IMR-90 (cell line): ENCODE results near the gene MFAP4. TPM values are rescaled to one million over a fixed set of nuclear protein-coding genes. Genes with fewer than 3 reads are reported as not detected.

Experiments used
- ATAC-seq: fragments of 200-7000 bp; cut with Tn5 transposase; 2 replicates; pipeline ENCODE4 v1.9.1; 2020; ENCODE audit warnings: low read depth, mild to moderate bottlenecking, moderate library complexity
- BruUV-seq: library from RNA; stranded (reverse); fragments of 400-500 nt; replicated peaks from 2 replicates; lab custom pipeline; 2021; lab: Mats Ljungman, UMichigan
- CTCF ChIA-PET: fragments of 300-600 bp; formaldehyde crosslinking; extraction: SDS; loops from one replicate; lab custom pipeline; 2021; ENCODE audit warnings: antibody characterized with exemption; lab: Yijun Ruan, JAX
- POLR2A ChIA-PET: fragments of 300-600 bp; sonication (Branson Sonifier 250); formaldehyde crosslinking; loops from one replicate; lab custom pipeline; 2022; ENCODE audit warnings: antibody characterized with exemption; ENCODE audit not compliant: unreplicated experiment; lab: Charles Lee
- DNase-seq: peaks from one replicate; pipeline ENCODE4 v3.0.0; 2013
- H2AFZ ChIP-seq: replicated peaks from 2 replicates; pipeline ENCODE3; 2013; ENCODE audit warnings: low read length, mild to moderate bottlenecking; ENCODE audit not compliant: poor library complexity
- H2AK5ac ChIP-seq: 2 replicates; pipeline ENCODE4 v1.6.1; 2013; ENCODE audit warnings: low read depth, low read length, inconsistent platforms
- H2AK9ac ChIP-seq: replicated peaks from 2 replicates; pipeline ENCODE3; 2013; ENCODE audit warnings: mild to moderate bottlenecking, low read depth, low read length, moderate library complexity; ENCODE audit not compliant: poor library complexity
- H2BK120ac ChIP-seq: 2 replicates; pipeline ENCODE4 v1.6.1; 2013; ENCODE audit warnings: low read depth, low read length, inconsistent platforms
- H2BK15ac ChIP-seq: 3 replicates; pipeline ENCODE4 v1.6.1; 2013; ENCODE audit warnings: low read depth, low read length, inconsistent platforms
- H2BK20ac ChIP-seq: 2 replicates; pipeline ENCODE4 v1.6.1; 2013; ENCODE audit warnings: low read depth, mild to moderate bottlenecking, inconsistent platforms, low read length, moderate library complexity
- H2BK5ac ChIP-seq: 2 replicates; pipeline ENCODE4 v1.6.1; 2013; ENCODE audit warnings: mild to moderate bottlenecking, low read depth, low read length, inconsistent platforms; ENCODE audit not compliant: poor library complexity, severe bottlenecking
- H3K14ac ChIP-seq: replicated peaks from 2 replicates; pipeline ENCODE4 v1.6.1; 2013; ENCODE audit warnings: low read depth, low read length, inconsistent platforms
- H3K18ac ChIP-seq: 2 replicates; pipeline ENCODE4 v1.6.1; 2013; ENCODE audit warnings: low read depth, low read length, control low read depth
- H3K23ac ChIP-seq: 2 replicates; pipeline ENCODE4 v1.6.1; 2013; ENCODE audit warnings: low read depth, low read length, inconsistent platforms
- H3K27ac ChIP-seq: 2 replicates; pipeline ENCODE4 v1.5.1; 2013; ENCODE audit warnings: mild to moderate bottlenecking, control low read depth, low read length; ENCODE audit not compliant: insufficient read depth
- H3K27me3 ChIP-seq: 2 replicates; pipeline ENCODE4 v1.6.1; 2013; ENCODE audit warnings: low read length; ENCODE audit not compliant: control insufficient read depth, insufficient read depth
- H3K36me3 ChIP-seq: 2 replicates; pipeline ENCODE4 v1.6.1; 2013; ENCODE audit warnings: low read length, mixed read lengths; ENCODE audit not compliant: control insufficient read depth, insufficient read depth
- H3K4ac ChIP-seq: 2 replicates; pipeline ENCODE4 v1.6.1; 2013; ENCODE audit warnings: low read depth, low read length, inconsistent platforms
- H3K4me1 ChIP-seq: 2 replicates; pipeline ENCODE4 v1.6.1; 2013; ENCODE audit warnings: low read length, mixed read lengths; ENCODE audit not compliant: control insufficient read depth, insufficient read depth
- H3K4me2 ChIP-seq: 2 replicates; pipeline ENCODE4 v1.6.1; 2013; ENCODE audit warnings: low read depth, mild to moderate bottlenecking, control low read depth, low read length, moderate library complexity
- H3K4me3 ChIP-seq: 2 replicates; pipeline ENCODE4 v1.5.1; 2013; ENCODE audit warnings: low read depth, mild to moderate bottlenecking, control low read depth, low read length, moderate library complexity; ENCODE audit not compliant: insufficient read depth
- H3K56ac ChIP-seq: 2 replicates; pipeline ENCODE4 v1.6.1; 2013; ENCODE audit warnings: low read length, inconsistent platforms; ENCODE audit not compliant: insufficient read depth; ENCODE audit errors: extremely low read depth
- H3K79me1 ChIP-seq, 2 experiments: 2 replicates each; pipeline ENCODE4 v1.6.1; 2013; ENCODE audit warnings: low read length in 2 of 2, inconsistent platforms in 1 of 2, low read depth in 1 of 2
- H3K9ac ChIP-seq: 2 replicates; pipeline ENCODE4 v1.6.1; 2013; ENCODE audit warnings: low read depth, low read length, control low read depth
- H3K9me1 ChIP-seq: 2 replicates; pipeline ENCODE4 v1.6.1; 2013; ENCODE audit warnings: low read length, inconsistent platforms; ENCODE audit not compliant: insufficient read depth
- H3K9me3 ChIP-seq: 2 replicates; pipeline ENCODE4 v1.6.1; 2013; ENCODE audit warnings: low read length; ENCODE audit not compliant: control insufficient read depth, insufficient read depth
- H4K20me1 ChIP-seq: 2 replicates; pipeline ENCODE4 v1.6.1; 2013; ENCODE audit warnings: low read length, inconsistent platforms; ENCODE audit not compliant: insufficient read depth
- H4K5ac ChIP-seq: 2 replicates; pipeline ENCODE4 v1.6.1; 2013; ENCODE audit warnings: mild to moderate bottlenecking, low read depth, low read length, control low read depth
- H4K8ac ChIP-seq, 2 experiments: 2 replicates each; pipeline ENCODE4 v1.6.1; 2013; ENCODE audit warnings: low read depth in 2 of 2, low read length in 2 of 2, control low read depth in 1 of 2, inconsistent platforms in 1 of 2
- H4K91ac ChIP-seq: 2 replicates; pipeline ENCODE4 v1.6.1; 2013; ENCODE audit warnings: low read depth, low read length, inconsistent platforms; ENCODE audit not compliant: insufficient read depth
- CEBPB ChIP-seq: IDR thresholded peaks from 2 replicates; pipeline ENCODE4 v1.6.1; 2012; ENCODE audit warnings: low read depth, low read length, improper control_type of control experiment
- FOS ChIP-seq: fragments of 150-350 bp; IDR thresholded peaks from 2 replicates; pipeline ENCODE4 v1.6.1; 2016; ENCODE audit warnings: low read depth, low read length
- MAZ ChIP-seq: IDR thresholded peaks from 2 replicates; pipeline ENCODE4 v1.6.1; 2012; ENCODE audit warnings: low read depth, mild to moderate bottlenecking, low read length, improper control_type of control experiment, moderate library complexity, borderline replicate concordance
- POLR2A ChIP-seq: IDR thresholded peaks from 2 replicates; pipeline ENCODE4 v1.6.1; 2012; ENCODE audit warnings: mild to moderate bottlenecking, low read depth, low read length
- RAD21 ChIP-seq: IDR thresholded peaks from 2 replicates; pipeline ENCODE4 v1.6.1; 2012; ENCODE audit warnings: low read length, improper control_type of control experiment
- RCOR1 ChIP-seq: IDR thresholded peaks from 2 replicates; pipeline ENCODE4 v1.6.1; 2012; ENCODE audit warnings: mild to moderate bottlenecking, low read length, improper control_type of control experiment; ENCODE audit not compliant: insufficient replicate concordance
- RFX5 ChIP-seq: IDR thresholded peaks from 2 replicates; pipeline ENCODE4 v1.8.0; 2012; ENCODE audit warnings: low read depth, mild to moderate bottlenecking, low read length, moderate library complexity
- SMC3 ChIP-seq: fragments of 150-350 bp; IDR thresholded peaks from 2 replicates; pipeline ENCODE4 v1.6.1; 2016; ENCODE audit warnings: low read depth, mild to moderate bottlenecking, antibody characterized with exemption, low read length, moderate library complexity
- USF2 ChIP-seq: fragments of 150-350 bp; IDR thresholded peaks from 2 replicates; pipeline ENCODE4 v1.6.1; 2017; ENCODE audit warnings: mild to moderate bottlenecking, antibody characterized with exemption, low read length, low read depth
- WGBS, 2 experiments: methylation state at CpG; one replicate each; pipeline versions ENCODE4 v1.1.5 to v1.1.7; 2013; ENCODE audit warnings: missing lambda C conversion rate in 2 of 2; ENCODE audit not compliant: insufficient read length in 1 of 2; ENCODE audit errors: extremely low coverage in 2 of 2; 5-methylcytosine and 5-hydroxymethylcytosine counted together
- dilution Hi-C: fragments of 300-500 bp; cut with HindIII; formaldehyde crosslinking; loops from one replicate; pipeline ENCODE4 v1.14.3; 2018; ENCODE audit warnings: low sequenced_read_pairs; ENCODE audit not compliant: unreplicated experiment
- in situ Hi-C: fragments of 300-500 bp; cut with MboI; formaldehyde crosslinking; loops from 3 replicates; pipeline ENCODE4 v1.14.3; 2019; ENCODE audit warnings: low sequenced_read_pairs, inconsistent platforms, mixed read lengths
- intact Hi-C: fragments of 100-400 bp; cut with micrococcal nuclease; formaldehyde crosslinking; loops from 2 replicates; pipeline ENCODE4 v1.10.0; 2022
- polyA plus RNA-seq, 3 experiments: library from polyadenylated mRNA; depleted of rRNA; stranded (reverse); fragments of >200 nt; gene quantifications; 2 replicates each; pipeline ENCODE4 v1.2.3, GENCODE V29; 2012; ENCODE audit warnings: low replicate concordance in 1 of 3
- total RNA-seq: library from RNA; depleted of rRNA; stranded (reverse); fragments of >200 nt; gene quantifications from 2 replicates; pipeline ENCODE4 v1.2.3, GENCODE V29; 2012

Gene MFAP4
- total and polyA plus RNA-seq, 2 of the 4 experiments (the other 2 are of a cell fraction): 7.0 to 71.6 TPM

- H4K5ac ChIP-seq: no peak overlapping the region
- DNase-seq (no peak), ATAC-seq (no peak)
- CTCF ChIA-PET: no interaction called here
- no peak overlapping the region for H2AFZ ChIP-seq
- H2BK5ac ChIP-seq: no peak overlapping the region
- no peak overlapping the region for H3K23ac ChIP-seq
- H3K4me2 ChIP-seq: no peak overlapping the region
- no TSS peak for BruUV-seq
- dilution Hi-C loops (no loop called here), in situ Hi-C loops (no loop called here), intact Hi-C loops (no loop called here)
- H3K9ac ChIP-seq: no peak overlapping the region
- no CpG with 5 or more reads among the region's 13 CpGs for WGBS, 2 experiments
- peaks cover 26% of the 10 kb centered on the region for H3K4me1 ChIP-seq
- peaks cover 8% of the 10 kb centered on the region for H4K20me1 ChIP-seq
- POLR2A ChIA-PET: no interaction called here
- peak overlapping the region; percentile 50; the same call in 1 of the 2 replicates for H2AK5ac ChIP-seq
- H3K79me1 ChIP-seq: peaks cover 0 to 4% of the 10 kb centered on the region in 2 experiments; a peak in 1 of 4 replicates
- TF ChIP-seq CEBPB: no peak
- no peak for TF ChIP-seq POLR2A
- no peak for TF ChIP-seq MAZ
- TF ChIP-seq RAD21: no peak
- TF ChIP-seq FOS: no peak
- TF ChIP-seq RCOR1: no peak
- TF ChIP-seq USF2: no peak
- no peak for TF ChIP-seq RFX5
- no peak for TF ChIP-seq SMC3
- no peak overlapping the region for H2BK15ac ChIP-seq
- H2AK9ac ChIP-seq: no peak overlapping the region
- no peak overlapping the region for H3K4ac ChIP-seq
- H3K56ac ChIP-seq: no peak overlapping the region
- no peak overlapping the region for H3K18ac ChIP-seq
- no peak overlapping the region for H4K91ac ChIP-seq
- no peaks in the 10 kb centered on the region for H3K36me3 ChIP-seq
- no peak overlapping the region for H3K14ac ChIP-seq
- H2BK20ac ChIP-seq: no peak overlapping the region
- no peaks in the 10 kb centered on the region for H3K9me3 ChIP-seq
- no peak overlapping the region for H3K4me3 ChIP-seq
- H3K27ac ChIP-seq: no peak overlapping the region
- H3K9me1 ChIP-seq: peaks cover 24% of the 10 kb centered on the region
- H4K8ac ChIP-seq: no peak overlapping the region
- no peaks in the 10 kb centered on the region for H3K27me3 ChIP-seq
- H2BK120ac ChIP-seq: no peak overlapping the region
Observed at GRCh38 chr17:19343671-19344151, 43.3 kb downstream of the MFAP4 start.
